GM23248 (cell line): Measurements from ENCODE around the gene PSMD13. TPM values are rescaled to one million over a fixed set of nuclear protein-coding genes. Genes with fewer than 3 reads are reported as not detected.
A peak's percentile ranks its signal among the peaks of the same experiment; 100 is the strongest.
"Not testable (repeated sequence)": the region's sequence is repeated elsewhere in the genome, so short reads cannot be mapped to it uniquely, and the experiment has no call there.

ENCODE experiments used
- DNase-seq: peaks from one replicate; pipeline ENCODE4 v3.0.0-alpha.2; 2015
- H2AFZ ChIP-seq: fragments of 200-600 bp; sonication (generic); 2 replicates; pipeline ENCODE4 v1.6.1; 2016; ENCODE audit warnings: antibody characterized with exemption
- H3F3A ChIP-seq: fragments of 200-600 bp; sonication (generic); 2 replicates; pipeline ENCODE4 v1.6.1; 2016; ENCODE audit warnings: mild to moderate bottlenecking, antibody characterized with exemption, mixed run types; ENCODE audit not compliant: insufficient read depth
- H3K27ac ChIP-seq: fragments of 200-600 bp; sonication (generic); 2 replicates; pipeline ENCODE4 v1.5.1; 2016; ENCODE audit warnings: mild to moderate bottlenecking
- H3K27me3 ChIP-seq: fragments of 200-600 bp; sonication (generic); replicated peaks from 2 replicates; pipeline ENCODE4 v1.6.1; 2016; ENCODE audit warnings: mild to moderate bottlenecking; ENCODE audit not compliant: insufficient read depth
- H3K36me3 ChIP-seq: fragments of 200-600 bp; sonication (generic); 2 replicates; pipeline ENCODE4 v1.6.1; 2016; ENCODE audit warnings: low read depth, mild to moderate bottlenecking
- H3K4me1 ChIP-seq: fragments of 200-600 bp; sonication (generic); 2 replicates; pipeline ENCODE4 v1.6.1; 2016; ENCODE audit warnings: mild to moderate bottlenecking; ENCODE audit not compliant: insufficient read depth
- H3K4me2 ChIP-seq: fragments of 200-600 bp; sonication (generic); one replicate; pipeline ENCODE4 v1.6.1; 2016; ENCODE audit warnings: mild to moderate bottlenecking; ENCODE audit not compliant: unreplicated experiment
- H3K4me3 ChIP-seq: fragments of 200-600 bp; sonication (generic); 2 replicates; pipeline ENCODE4 v1.5.1; 2016; ENCODE audit warnings: mild to moderate bottlenecking
- H3K79me2 ChIP-seq: fragments of 200-600 bp; sonication (generic); 2 replicates; pipeline ENCODE4 v1.6.1; 2016; ENCODE audit warnings: mild to moderate bottlenecking; ENCODE audit not compliant: insufficient read depth
- H3K9ac ChIP-seq: fragments of 200-600 bp; sonication (generic); 2 replicates; pipeline ENCODE4 v1.6.1; 2016; ENCODE audit warnings: mild to moderate bottlenecking
- H3K9me2 ChIP-seq: fragments of 200-600 bp; sonication (generic); 2 replicates; pipeline ENCODE4 v1.6.1; 2016; ENCODE audit warnings: mixed run types, mild to moderate bottlenecking, moderate library complexity; ENCODE audit not compliant: insufficient read depth
- H3K9me3 ChIP-seq: fragments of 200-600 bp; sonication (generic); one replicate; pipeline ENCODE4 v1.6.1; 2017; ENCODE audit warnings: low read depth
- H4K20me1 ChIP-seq: fragments of 200-600 bp; sonication (generic); 2 replicates; pipeline ENCODE4 v1.6.0; 2016; ENCODE audit not compliant: insufficient read depth
- EZH2 ChIP-seq: fragments of 200-600 bp; sonication (generic); IDR thresholded peaks from 2 replicates; pipeline ENCODE4 v1.6.1; 2018; ENCODE audit warnings: antibody characterized with exemption, mild to moderate bottlenecking; ENCODE audit not compliant: insufficient read depth, poor library complexity, severe bottlenecking
- EZH2phosphoT487 ChIP-seq: fragments of 200-600 bp; sonication (generic); IDR thresholded peaks from 2 replicates; pipeline ENCODE4 v1.6.1; 2018; ENCODE audit warnings: antibody characterized with exemption, moderate library complexity, mild to moderate bottlenecking, low read depth; ENCODE audit not compliant: insufficient read depth
- WGBS, 2 experiments: methylation state at CpG; one replicate each; pipeline ENCODE4 v1.1.6; 2015 to 2017; ENCODE audit warnings: low lambda C conversion rate in 2 of 2, low coverage in 1 of 2; ENCODE audit errors: missing lambda C conversion rate in 2 of 2; 5-methylcytosine and 5-hydroxymethylcytosine counted together
- in situ Hi-C: fragments of 300-500 bp; cut with MboI; formaldehyde crosslinking; loops from 2 replicates; pipeline ENCODE4 v1.15.0; 2020
- polyA plus RNA-seq: library from polyadenylated mRNA; unstranded; fragments of >200 nt; fragmentation: Nextera tagmentation; extraction: Ambion mirVana; gene quantifications from 2 replicates; pipeline ENCODE4 v1.2.1, GENCODE V29; 2016
- total RNA-seq: library from RNA; depleted of rRNA; stranded (reverse); fragments of >200 nt; shearing (Covaris generic); gene quantifications from 2 replicates; pipeline ENCODE4 v1.2.3, GENCODE V29; 2014; rRNA removed

PSMD13 gene
- 127 and 145 TPM in 2 replicates for total RNA-seq
- polyA plus RNA-seq, result 188 and 193 TPM in 2 replicates

DNA sequence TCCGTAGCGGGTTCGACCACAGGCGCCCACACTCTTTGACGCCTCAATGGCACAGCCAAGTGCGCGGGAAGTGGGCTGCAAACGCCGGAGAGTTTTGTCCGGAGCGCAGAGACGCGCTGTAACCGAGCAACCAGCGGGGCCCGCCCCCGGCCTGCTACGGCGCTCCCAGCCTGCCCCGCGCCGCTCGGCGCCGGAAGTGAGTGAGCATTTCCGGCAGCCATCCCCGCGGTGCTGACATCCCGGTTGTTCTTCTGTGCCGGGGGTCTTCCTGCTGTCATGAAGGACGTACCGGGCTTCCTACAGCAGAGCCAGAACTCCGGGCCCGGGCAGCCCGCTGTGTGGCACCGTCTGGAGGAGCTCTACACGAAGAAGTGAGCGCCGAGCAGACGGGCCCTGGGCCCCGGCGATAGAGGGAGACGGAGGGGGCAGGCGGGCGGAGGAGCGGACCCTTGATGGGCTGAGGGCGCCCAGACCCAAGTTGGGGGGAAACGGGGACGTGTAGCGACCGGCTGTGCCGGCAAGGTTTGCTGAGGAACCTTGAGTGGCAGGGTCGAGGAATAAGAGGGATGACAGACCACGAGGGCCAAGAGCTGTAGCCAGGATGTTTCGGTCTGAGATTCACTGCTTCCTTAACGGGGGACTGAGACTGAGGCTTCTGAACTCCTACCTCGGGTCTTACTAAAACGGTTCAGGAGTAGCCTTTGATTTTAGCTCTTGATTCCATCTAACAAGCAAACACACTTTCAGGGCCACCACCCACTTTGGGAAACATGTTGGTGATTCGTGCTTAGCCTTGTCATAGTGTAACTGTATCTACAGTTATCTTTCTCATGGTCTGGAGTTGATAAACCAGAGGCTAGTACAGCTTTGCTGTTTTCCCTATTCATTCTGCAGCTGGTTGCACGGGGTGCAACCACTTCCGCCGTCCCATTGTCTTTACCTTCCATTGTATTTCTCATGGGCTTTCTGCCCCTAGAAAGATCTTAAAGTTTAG is at the start of gene PSMD13:
Gene PSMD13 (plus strand): TSS at position 203 of the 994 bp plus-strand sequence. CDS start 74 bp downstream, at position 277.
- in situ Hi-C loops, result no loop called here
- TF ChIP-seq EZH2phosphoT487 (no peak), EZH2 (no peak)

GRCh38 chr11:189200-189783 is 47.5 kb upstream of the PSMD13 start:
- H3K4me2 ChIP-seq, H3K79me2 ChIP-seq, H3K4me3 ChIP-seq, H3K36me3 ChIP-seq, H3K27me3 ChIP-seq, H3K9me3 ChIP-seq, H2AFZ ChIP-seq, H3K4me1 ChIP-seq, in situ Hi-C loops, DNase-seq, H4K20me1 ChIP-seq, H3K9me2 ChIP-seq, H3K27ac ChIP-seq, H3K9ac ChIP-seq, H3F3A ChIP-seq: not testable (repeated sequence)
- 81 to 89% methylated on average over 14 to 48 of the region's 55 CpGs for WGBS, 2 experiments

More for the DNA sequence above, at the start of gene PSMD13:
- Histone ChIP-seq H3K9me3 (no peaks in the 10 kb centered on the region), H3K9ac (peak within 1 kb of the TSS; percentile 94), H4K20me1 (no peaks in the 10 kb centered on the region), H3K36me3 (peaks cover 8% of the 10 kb centered on the region), H3K27me3 (no peaks in the 10 kb centered on the region), H3K27ac (peak within 1 kb of the TSS; percentile 89), H3K4me2 (peak within 1 kb of the TSS; percentile 96), H2AFZ (peak within 1 kb of the TSS; percentile 91), H3K4me1 (peaks cover 12% of the 10 kb centered on the region; the same call in 1 of the 2 replicates), H3K9me2 (no peaks in the 10 kb centered on the region), H3K4me3 (peak within 1 kb of the TSS; percentile 99), H3K79me2 (peaks cover 72% of the 10 kb centered on the region), H3F3A (peaks cover 7% of the 10 kb centered on the region; the same call in 1 of the 2 replicates)
- 1 to 2% methylated on average over 59 to 62 of the region's 62 CpGs for WGBS, 2 experiments
- DNase-seq, result peak; percentile 97

- H3K4me1 ChIP-seq, H3K4me2 ChIP-seq, H3K27ac ChIP-seq, H3K4me3 ChIP-seq, H3F3A ChIP-seq, H2AFZ ChIP-seq, DNase-seq, H3K9me2 ChIP-seq, H3K27me3 ChIP-seq, H3K79me2 ChIP-seq, H3K36me3 ChIP-seq, in situ Hi-C loops, H4K20me1 ChIP-seq, H3K9me3 ChIP-seq, H3K9ac ChIP-seq: not testable (repeated sequence)
- 50 to 57% methylated on average over 8 to 10 of the region's 25 CpGs for WGBS, 2 experiments
Measured at GRCh38 chr11:189843-190311, 46.9 kb upstream of the PSMD13 start.

- H3K9me2 ChIP-seq, H2AFZ ChIP-seq, in situ Hi-C loops, H3K27me3 ChIP-seq, H3K36me3 ChIP-seq, H3K9ac ChIP-seq, H3F3A ChIP-seq, H3K79me2 ChIP-seq, DNase-seq, H3K9me3 ChIP-seq, H3K4me2 ChIP-seq, H3K27ac ChIP-seq, H3K4me3 ChIP-seq, H3K4me1 ChIP-seq, H4K20me1 ChIP-seq: not testable (repeated sequence)
- WGBS, 2 experiments, result 75 to 76% methylated on average over 5 of the region's 5 CpGs
Measured at GRCh38 chr11:190546-190945, 46.2 kb upstream of the PSMD13 start.

- DNase-seq, result not testable (repeated sequence)
Measured at GRCh38 chr11:191490-192478, 45.0 kb upstream of the PSMD13 start.

GRCh38 chr11:192674-193128 is 44.1 kb upstream of the PSMD13 start, which contains the start of gene SCGB1C1:
Gene SCGB1C1 (plus strand): TSS chr11:193078. CDS start chr11:193100, 22 bp downstream.
- H3K4me2 ChIP-seq, H2AFZ ChIP-seq, H3K4me3 ChIP-seq, H3K36me3 ChIP-seq, H3K79me2 ChIP-seq, DNase-seq, H4K20me1 ChIP-seq, H3K9ac ChIP-seq, H3K9me2 ChIP-seq, H3K9me3 ChIP-seq, H3F3A ChIP-seq, H3K4me1 ChIP-seq, H3K27me3 ChIP-seq, H3K27ac ChIP-seq, in situ Hi-C loops: not testable (repeated sequence)
- WGBS, 2 experiments, result 61 to 75% methylated on average over 3 to 4 of the region's 11 CpGs

More at GRCh38 chr11:191490-192478, 45.0 kb upstream of the PSMD13 start:
- 52 to 77% methylated on average over 2 to 4 of the region's 8 CpGs for WGBS, 2 experiments
- in situ Hi-C loops, H3K27me3 ChIP-seq, H3K36me3 ChIP-seq, H3K4me2 ChIP-seq, H3K27ac ChIP-seq, H3F3A ChIP-seq, H3K4me3 ChIP-seq, H3K9ac ChIP-seq, H2AFZ ChIP-seq, H3K9me3 ChIP-seq, H3K4me1 ChIP-seq, H3K79me2 ChIP-seq, H4K20me1 ChIP-seq, H3K9me2 ChIP-seq: not testable (repeated sequence)
